HG02885 (cell line): ENCODE measurements around the gene ZNF521.

Experiments
- ATAC-seq: cut with Tn5 transposase; IDR thresholded peaks from one replicate; pipeline ENCODE4 v1.9.1; 2021; ENCODE audit warnings: mild to moderate bottlenecking; ENCODE audit not compliant: unreplicated experiment, poor library complexity

The ZNF521 gene

GRCh38 chr18:25231327-25231691, 120.7 kb downstream of the ZNF521 start:
- ATAC-seq, result no peak

GRCh38 chr18:25230658-25231326, 121.2 kb downstream of the ZNF521 start:
- ATAC-seq, result no peak

- no peak for ATAC-seq
Measured at GRCh38 chr18:25229920-25230319, 122.0 kb downstream of the ZNF521 start.

GRCh38 chr18:25229081-25229480, 122.9 kb downstream of the ZNF521 start:
- ATAC-seq, result no peak

GRCh38 chr18:25228410-25228809, 123.6 kb downstream of the ZNF521 start:
- ATAC-seq, result no peak

GRCh38 chr18:25225151-25225550, 126.8 kb downstream of the ZNF521 start:
- ATAC-seq, result no peak

- ATAC-seq, result no peak
Measured at GRCh38 chr18:25223899-25224886, 127.8 kb downstream of the ZNF521 start.

- ATAC-seq, result no peak
Measured at GRCh38 chr18:25223211-25223610, 128.8 kb downstream of the ZNF521 start.

- no peak for ATAC-seq
Measured at GRCh38 chr18:25222648-25223047, 129.3 kb downstream of the ZNF521 start.

- ATAC-seq, result no peak
Measured at GRCh38 chr18:25210622-25211021, 141.3 kb downstream of the ZNF521 start.

GRCh38 chr18:25192065-25192464, 159.9 kb downstream of the ZNF521 start:
- ATAC-seq, result peak; percentile 55

- ATAC-seq, result peak; percentile 51
Measured at GRCh38 chr18:25190472-25190871, 161.5 kb downstream of the ZNF521 start.

GRCh38 chr18:25189391-25190185, 162.4 kb downstream of the ZNF521 start:
- no peak for ATAC-seq

- ATAC-seq, result no peak
Measured at GRCh38 chr18:25187521-25188192, 164.3 kb downstream of the ZNF521 start.

- no peak for ATAC-seq
Measured at GRCh38 chr18:25186871-25187270, 165.1 kb downstream of the ZNF521 start.

- ATAC-seq, result no peak
Measured at GRCh38 chr18:25181993-25182392, 170.0 kb downstream of the ZNF521 start.

GRCh38 chr18:25181581-25181980, 170.4 kb downstream of the ZNF521 start:
- no peak for ATAC-seq

GRCh38 chr18:25180973-25181548, 170.9 kb downstream of the ZNF521 start:
- ATAC-seq, result no peak

GRCh38 chr18:25177631-25178030, 174.3 kb downstream of the ZNF521 start:
- ATAC-seq, result no peak

- ATAC-seq, result no peak
Measured at GRCh38 chr18:25176518-25177042, 175.4 kb downstream of the ZNF521 start.
